SJSA1 (cell line): ENCODE data around the gene NID1. TPM values are rescaled to one million over a fixed set of nuclear protein-coding genes. Genes with fewer than 3 reads are reported as not detected.
A peak's percentile ranks its signal among the peaks of the same experiment; 100 is the strongest.

ENCODE experiments used
- DNase-seq, 2 experiments: peaks; one replicate each; pipeline ENCODE4 v3.0.0-alpha.2; 2015 to 2020; ENCODE audit warnings: low spot score in 2 of 2, low read depth in 1 of 2
- H3K27ac ChIP-seq: fragments of 250-450 bp; sonication (Bioruptor Pico); 2 replicates; pipeline ENCODE4 v1.5.1; 2020; ENCODE audit warnings: mild to moderate bottlenecking, moderate library complexity
- H3K27me3 ChIP-seq: fragments of 250-450 bp; sonication (Bioruptor Pico); replicated peaks from 2 replicates; pipeline ENCODE4 v1.5.1; 2020; ENCODE audit warnings: mild to moderate bottlenecking, moderate library complexity
- H3K36me3 ChIP-seq: fragments of 250-450 bp; sonication (Bioruptor Pico); 2 replicates; pipeline ENCODE4 v1.5.1; 2020; ENCODE audit warnings: mild to moderate bottlenecking
- H3K4me1 ChIP-seq: fragments of 250-450 bp; sonication (Bioruptor Pico); replicated peaks from 2 replicates; pipeline ENCODE4 v1.6.1; 2021; ENCODE audit warnings: mild to moderate bottlenecking
- H3K4me3 ChIP-seq: fragments of 250-450 bp; sonication (Bioruptor Pico); 2 replicates; pipeline ENCODE4 v1.5.1; 2020; ENCODE audit warnings: mild to moderate bottlenecking
- H3K9me3 ChIP-seq: fragments of 250-450 bp; sonication (Bioruptor Pico); replicated peaks from 2 replicates; pipeline ENCODE4 v1.5.1; 2020; ENCODE audit warnings: mild to moderate bottlenecking
- total RNA-seq: library from RNA; depleted of rRNA; stranded (reverse); fragments of >200 nt; shearing (Covaris generic); gene quantifications from 2 replicates; pipeline ENCODE4 v1.2.3, GENCODE V29; 2014

Gene NID1
- total RNA-seq, 1 experiment from 2014 or later = 47.7 TPM

DNA sequence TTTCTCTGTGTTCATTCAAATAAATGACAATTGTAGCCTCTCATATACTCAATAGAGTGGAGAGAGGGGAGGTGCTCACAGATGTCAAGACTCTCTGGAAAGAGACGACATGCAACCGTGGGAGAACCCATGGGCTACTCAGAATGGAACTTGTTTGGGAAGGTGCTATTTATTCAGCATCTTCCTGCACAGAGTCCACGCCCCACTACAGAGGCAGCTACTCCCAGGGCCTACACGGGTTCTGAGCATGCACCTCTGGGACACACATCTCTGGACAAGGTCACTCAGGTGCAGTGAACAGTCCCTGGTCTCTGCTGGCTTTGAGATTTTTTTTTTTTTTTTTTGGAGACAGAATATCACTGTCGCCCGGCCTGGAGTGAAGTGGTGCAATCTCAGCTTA, 64.1 kb downstream of the NID1 start:
- no peak overlapping the region for H3K27ac ChIP-seq

DNA sequence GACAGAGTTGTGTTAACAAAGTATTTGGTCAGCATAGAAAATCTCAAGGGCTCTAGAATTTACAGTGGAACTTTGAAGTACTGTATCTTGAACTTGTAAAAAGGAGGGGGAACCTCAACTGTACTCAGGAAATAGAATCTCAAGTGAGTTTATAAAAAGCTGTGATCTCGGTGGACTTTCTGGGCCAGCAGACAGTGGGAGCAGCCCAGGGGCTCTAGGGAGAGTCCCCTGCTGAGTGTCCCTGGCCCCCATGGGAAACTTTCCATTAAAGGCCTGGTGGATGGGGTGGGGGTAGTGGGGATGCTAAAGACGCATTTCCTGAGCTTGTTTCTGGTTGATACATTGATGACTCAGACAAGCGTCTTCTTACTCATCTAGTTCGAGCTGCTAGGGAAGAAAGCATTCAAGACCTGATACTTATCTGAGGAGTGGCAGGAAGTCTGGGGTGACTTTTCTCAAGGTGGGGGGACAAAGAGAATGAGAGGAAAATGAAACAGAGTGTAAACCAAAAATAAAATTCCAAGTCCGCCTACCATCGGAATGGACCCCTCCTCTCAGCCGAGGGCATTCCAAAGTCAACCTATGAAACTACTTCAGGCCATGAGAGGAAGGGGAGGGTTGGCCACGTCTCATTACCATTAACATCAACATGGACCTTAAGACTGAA, 65.5 kb downstream of the NID1 start:
- H3K4me1 ChIP-seq = peaks cover 26% of the 10 kb centered on the region
- H3K9me3 ChIP-seq = no peaks in the 10 kb centered on the region
- no peak overlapping the region for H3K4me3 ChIP-seq
- H3K36me3 ChIP-seq = no peaks in the 10 kb centered on the region; the same call in 1 of the 2 replicates
- H3K27me3 ChIP-seq = no peaks in the 10 kb centered on the region
- H3K27ac ChIP-seq = peak overlapping the region; percentile 64
- DNase-seq = peak; percentile 56 to 75

More for the DNA sequence above, 64.1 kb downstream of the NID1 start:
- H3K27me3 ChIP-seq = no peaks in the 10 kb centered on the region
- no peaks in the 10 kb centered on the region for H3K9me3 ChIP-seq
- DNase-seq = no peak
- no peaks in the 10 kb centered on the region; the same call in 1 of the 2 replicates for H3K36me3 ChIP-seq
- peaks cover 26% of the 10 kb centered on the region for H3K4me1 ChIP-seq
- no peak overlapping the region for H3K4me3 ChIP-seq

DNA sequence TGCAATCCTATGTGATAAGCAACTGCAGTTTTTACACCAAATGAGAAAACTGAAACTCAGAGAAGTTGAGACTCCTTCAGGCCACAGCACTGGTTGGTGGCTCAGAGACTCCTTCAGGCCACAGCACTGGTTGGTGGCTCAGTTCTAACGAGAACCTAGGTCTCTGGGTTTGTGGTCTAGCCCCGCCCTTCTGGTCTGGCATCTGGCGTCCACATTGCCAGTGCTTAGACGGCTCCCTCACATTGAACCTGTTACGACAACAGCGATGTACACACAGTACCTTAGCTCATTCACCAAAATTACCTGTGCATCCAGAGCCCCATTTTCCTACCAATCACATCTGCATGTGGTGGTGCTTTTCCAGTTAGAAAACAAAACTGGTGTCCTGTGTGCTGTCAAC, 66.1 kb downstream of the NID1 start:
- Histone ChIP-seq H3K27ac (peak overlapping the region; percentile 64), H3K36me3 (peaks cover under 1% of the 10 kb centered on the region; the same call in 1 of the 2 replicates), H3K4me3 (no peak overlapping the region), H3K27me3 (no peaks in the 10 kb centered on the region), H3K9me3 (no peaks in the 10 kb centered on the region), H3K4me1 (peaks cover 26% of the 10 kb centered on the region)
- DNase-seq = no peak

- DNase-seq = no peak
Observed at GRCh38 chr1:235997931-235998330, 67.0 kb downstream of the NID1 start.

GRCh38 chr1:235997049-235997448, 67.8 kb downstream of the NID1 start:
- no peaks in the 10 kb centered on the region for H3K9me3 ChIP-seq
- no peaks in the 10 kb centered on the region for H3K27me3 ChIP-seq
- no peak overlapping the region for H3K27ac ChIP-seq
- peaks cover 4% of the 10 kb centered on the region; the same call in 1 of the 2 replicates for H3K36me3 ChIP-seq
- H3K4me1 ChIP-seq = peaks cover 26% of the 10 kb centered on the region
- no peak overlapping the region for H3K4me3 ChIP-seq
- DNase-seq = peak in 1 of 2 experiments; percentile 28

More at GRCh38 chr1:235997931-235998330, 67.0 kb downstream of the NID1 start:
- Histone ChIP-seq H3K27ac (no peak overlapping the region), H3K36me3 (peaks cover 4% of the 10 kb centered on the region; the same call in 1 of the 2 replicates), H3K27me3 (no peaks in the 10 kb centered on the region), H3K4me1 (peaks cover 26% of the 10 kb centered on the region), H3K9me3 (no peaks in the 10 kb centered on the region), H3K4me3 (no peak overlapping the region)

DNA sequence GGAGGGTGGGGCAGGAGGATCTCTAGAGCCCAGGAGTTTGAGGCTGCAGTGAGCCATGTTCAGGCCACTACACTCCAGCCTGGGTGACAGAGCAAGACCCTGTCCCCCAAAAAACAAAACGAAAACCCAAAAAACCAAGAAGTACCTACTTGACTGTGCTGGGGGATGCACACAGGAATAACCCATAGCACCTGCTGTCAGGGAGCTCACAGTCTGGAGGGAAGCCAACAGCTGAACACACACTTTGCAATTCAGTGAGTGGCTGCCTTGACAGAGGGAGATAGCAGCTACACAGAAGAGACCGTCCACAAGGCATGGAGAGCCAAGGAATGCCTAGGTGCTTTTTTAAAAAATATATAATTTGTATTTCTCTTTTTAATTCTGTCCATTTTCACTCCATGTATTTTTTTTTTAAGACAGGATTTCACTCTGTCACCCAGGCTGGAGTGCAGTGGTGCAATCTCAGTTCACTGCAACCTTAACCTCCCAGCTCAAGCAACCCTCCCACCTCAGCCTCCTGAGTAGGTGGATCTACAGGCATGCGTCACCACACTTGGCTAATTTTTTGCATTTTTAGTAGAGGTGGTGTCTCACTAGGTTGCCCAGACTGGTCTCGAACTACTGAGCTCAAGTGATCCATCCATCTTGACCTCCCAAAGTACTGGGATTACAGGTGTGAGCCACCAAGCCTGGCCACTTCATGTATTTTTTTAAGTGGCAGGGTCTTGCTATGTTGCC, 68.7 kb downstream of the NID1 start:
- no peaks in the 10 kb centered on the region for H3K27me3 ChIP-seq
- no peak overlapping the region for H3K4me3 ChIP-seq
- H3K9me3 ChIP-seq = no peaks in the 10 kb centered on the region
- no peak for DNase-seq
- peaks cover 4% of the 10 kb centered on the region; the same call in 1 of the 2 replicates for H3K36me3 ChIP-seq
- H3K27ac ChIP-seq = no peak overlapping the region
- peaks cover 26% of the 10 kb centered on the region for H3K4me1 ChIP-seq

- Histone ChIP-seq H3K9me3 (no peaks in the 10 kb centered on the region), H3K4me3 (no peak overlapping the region), H3K36me3 (peaks cover 9% of the 10 kb centered on the region), H3K27ac (no peak overlapping the region), H3K27me3 (no peaks in the 10 kb centered on the region), H3K4me1 (peaks cover 26% of the 10 kb centered on the region)
- DNase-seq = no peak
Observed at GRCh38 chr1:235995511-235995910, 69.4 kb downstream of the NID1 start.

DNA sequence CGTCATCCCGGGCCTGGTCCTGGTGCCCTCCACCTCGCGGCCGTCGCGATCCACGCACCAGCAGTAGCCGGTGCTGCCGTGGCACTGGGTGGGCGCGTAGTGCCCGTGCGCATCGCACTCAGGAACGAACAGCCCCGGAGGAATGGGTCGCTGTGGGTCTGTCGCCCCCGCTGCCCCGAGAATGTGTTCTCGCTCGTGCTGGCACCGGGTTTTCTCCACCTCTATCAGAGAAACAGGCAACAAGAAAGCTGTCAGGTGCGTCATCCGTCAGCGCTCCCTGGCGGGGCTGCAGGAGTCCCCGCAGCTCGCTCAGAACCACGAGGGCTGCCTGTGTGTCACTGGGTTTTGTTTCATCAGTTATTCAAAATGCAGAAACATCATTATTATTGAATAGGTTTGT, 71.2 kb downstream of the NID1 start:
- peaks cover 11% of the 10 kb centered on the region for H3K4me1 ChIP-seq
- peaks cover 23% of the 10 kb centered on the region for H3K36me3 ChIP-seq

GRCh38 chr1:235992868-235993267, 72.0 kb downstream of the NID1 start:
- Histone ChIP-seq H3K27ac (no peak overlapping the region), H3K4me1 (peaks cover 6% of the 10 kb centered on the region), H3K9me3 (no peaks in the 10 kb centered on the region), H3K4me3 (no peak overlapping the region), H3K36me3 (peaks cover 29% of the 10 kb centered on the region), H3K27me3 (no peaks in the 10 kb centered on the region)
- DNase-seq = no peak

More for the DNA sequence above, 71.2 kb downstream of the NID1 start:
- no peak for DNase-seq
- Histone ChIP-seq H3K27me3 (no peaks in the 10 kb centered on the region), H3K9me3 (no peaks in the 10 kb centered on the region), H3K4me3 (no peak overlapping the region), H3K27ac (no peak overlapping the region)

DNA sequence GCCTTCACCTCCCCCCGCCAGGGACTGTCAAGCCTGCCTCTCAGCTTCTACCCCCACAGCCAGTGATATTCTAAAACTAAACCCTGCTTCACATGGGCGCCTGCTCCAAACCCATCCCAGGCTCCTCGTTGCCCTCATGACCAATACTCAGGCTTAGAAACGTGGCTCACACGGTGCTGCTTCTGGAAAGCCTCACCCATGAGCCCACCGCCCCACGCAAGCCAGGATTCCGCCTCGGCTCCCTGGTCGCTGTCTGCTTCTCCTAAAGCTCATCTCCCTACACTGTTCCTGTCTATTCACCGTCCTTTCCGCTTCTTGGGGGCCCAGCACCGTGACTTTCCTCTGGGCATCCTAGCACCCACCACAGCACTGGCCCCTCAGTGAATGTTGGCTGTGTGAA, 72.5 kb downstream of the NID1 start:
- Histone ChIP-seq H3K4me1 (peaks cover 4% of the 10 kb centered on the region), H3K27me3 (no peaks in the 10 kb centered on the region), H3K9me3 (no peaks in the 10 kb centered on the region), H3K4me3 (no peak overlapping the region), H3K36me3 (peaks cover 29% of the 10 kb centered on the region), H3K27ac (no peak overlapping the region)
- DNase-seq = no peak

DNA sequence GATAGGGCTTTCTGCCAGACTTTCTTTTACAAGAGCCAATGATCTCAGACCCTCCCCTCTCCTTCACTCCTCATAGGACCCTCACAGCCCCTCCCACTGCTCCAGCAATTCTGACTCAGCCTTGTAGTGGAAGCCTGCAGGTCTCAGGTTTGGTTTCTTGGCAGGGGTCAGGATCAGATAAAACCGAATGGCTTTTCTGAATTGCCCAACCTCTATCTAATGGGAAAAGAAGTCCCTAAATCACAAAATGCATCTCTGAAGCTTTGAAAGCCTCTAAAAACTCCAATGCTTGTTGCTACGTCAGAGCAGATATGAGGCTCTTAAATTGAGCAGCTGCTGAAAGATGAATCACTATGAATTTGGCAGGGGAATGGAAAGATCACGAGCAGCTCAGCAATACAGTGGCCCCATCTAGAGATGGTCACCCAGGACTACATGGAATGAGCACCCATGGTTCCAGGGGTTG, 74.5 kb downstream of the NID1 start:
- H3K36me3 ChIP-seq = peaks cover 29% of the 10 kb centered on the region
- no peaks in the 10 kb centered on the region for H3K27me3 ChIP-seq
- DNase-seq = no peak
- H3K27ac ChIP-seq = no peak overlapping the region
- H3K4me3 ChIP-seq = no peak overlapping the region
- H3K4me1 ChIP-seq = no peaks in the 10 kb centered on the region
- no peaks in the 10 kb centered on the region for H3K9me3 ChIP-seq

DNA sequence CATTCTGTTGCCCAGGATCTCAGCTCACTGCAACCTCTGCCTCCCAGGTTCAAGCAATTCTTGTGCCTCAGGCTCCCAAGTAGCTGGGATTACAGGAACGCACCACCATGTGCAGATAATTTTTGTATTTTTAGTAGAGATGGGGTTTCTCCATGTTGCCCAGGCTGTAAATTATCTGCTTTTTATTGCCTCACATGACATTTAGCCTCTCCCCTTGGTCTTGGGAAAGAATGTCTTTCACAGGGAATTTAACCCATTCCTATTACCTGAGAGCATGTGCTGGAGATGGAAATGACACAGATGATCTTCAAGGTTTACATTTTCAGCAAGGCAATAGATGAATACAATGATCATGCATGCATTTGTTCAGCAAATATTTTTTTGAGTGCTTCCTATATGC, 75.8 kb downstream of the NID1 start:
- H3K27me3 ChIP-seq = no peaks in the 10 kb centered on the region
- peaks cover 5% of the 10 kb centered on the region for H3K4me1 ChIP-seq
- no peaks in the 10 kb centered on the region for H3K9me3 ChIP-seq
- no peak overlapping the region for H3K4me3 ChIP-seq
- H3K36me3 ChIP-seq = peaks cover 34% of the 10 kb centered on the region
- no peak for DNase-seq
- H3K27ac ChIP-seq = no peak overlapping the region

GRCh38 chr1:235986869-235987268, 78.0 kb downstream of the NID1 start:
- Histone ChIP-seq H3K27ac (no peak overlapping the region), H3K27me3 (no peaks in the 10 kb centered on the region), H3K36me3 (peaks cover 35% of the 10 kb centered on the region), H3K4me1 (peaks cover 8% of the 10 kb centered on the region), H3K9me3 (no peaks in the 10 kb centered on the region), H3K4me3 (no peak overlapping the region)
- DNase-seq = no peak
